ENCODE measurements around the gene ARHGEF1. TPM values are rescaled to one million over a fixed set of nuclear protein-coding genes. Genes with fewer than 3 reads are reported as not detected.

ARHGEF1 gene
- total RNA-seq, 2 donors from 2014 or later, result 43.8 to 104 TPM

DNA sequence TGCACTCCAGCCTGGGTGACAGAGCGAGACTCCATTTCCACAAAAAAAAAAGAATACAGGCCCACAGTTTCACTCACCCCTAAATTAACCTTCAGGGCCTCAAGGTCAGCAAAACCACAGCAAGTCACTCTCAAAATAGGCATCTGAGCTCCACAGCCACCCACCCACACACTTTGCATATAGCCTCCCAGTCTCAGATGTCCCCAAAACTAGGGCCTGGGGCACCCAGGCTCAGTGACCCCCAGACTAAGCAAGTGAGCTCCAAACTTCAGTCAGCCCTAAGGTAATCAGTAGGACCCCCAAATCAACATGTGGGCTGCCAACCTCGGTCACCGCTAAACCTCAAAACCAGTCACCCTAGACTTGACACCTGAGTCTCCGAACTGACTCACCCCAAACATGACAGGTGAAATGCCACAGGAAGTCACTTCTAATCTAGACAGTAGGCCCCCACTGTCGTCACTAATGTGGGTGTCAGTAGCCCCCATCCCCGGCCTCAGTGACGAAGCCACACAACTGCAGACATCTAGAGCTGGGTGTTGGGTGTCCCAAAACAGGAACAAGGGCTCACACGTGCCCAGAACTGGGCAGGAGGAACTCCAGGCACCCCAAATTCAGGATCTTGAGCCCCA lies 62.3 kb downstream of the ARHGEF1 start:
- H3K27ac ChIP-seq, result no peak overlapping the region
- 72 to 90% methylated on average over 3 to 8 of the region's 8 CpGs for WGBS, 2 donors
- intact Hi-C loops (cut with DNase I), result loop anchor here (5.0 kb wide), 1 partner anchor 73 kb away; no protein-coding TSS in a partner anchor

DNA sequence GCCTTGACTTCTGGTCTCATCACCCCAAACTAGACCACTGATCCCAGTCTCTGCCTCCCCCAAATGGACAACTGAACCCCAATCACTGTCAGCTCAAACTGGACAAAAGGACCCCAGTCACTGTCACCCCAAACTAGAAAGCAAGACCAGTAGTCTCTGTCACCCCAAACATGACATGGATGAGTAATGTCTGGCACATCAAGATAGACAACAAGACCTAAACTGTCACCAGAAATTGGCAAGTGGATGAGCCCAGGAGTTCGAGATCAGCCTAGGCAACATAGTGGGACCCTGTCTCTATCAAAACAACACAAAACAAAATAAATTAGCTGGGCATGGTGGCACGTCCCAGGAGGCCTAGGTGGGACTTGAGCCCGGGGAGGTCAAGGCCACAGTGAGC lies 64.1 kb downstream of the ARHGEF1 start:
- Histone ChIP-seq H3K9me3 (no peaks in the 10 kb centered on the region), H3K4me1 (no peaks in the 10 kb centered on the region), H3K27ac (no peak overlapping the region), H3K27me3 (no peaks in the 10 kb centered on the region), H3K4me3 (no peak overlapping the region), H3K36me3 (replicated peaks in 1 of 2; ENCODE audit: insufficient read depth in 1 of 2, low read depth in 2 of 2) (no peaks in the 10 kb centered on the region)
- DNase-seq, result no peak
- intact Hi-C loops (cut with DNase I), result loop anchor here (5.0 kb wide), 1 partner anchor 75 kb away; no protein-coding TSS in a partner anchor
- TF ChIP-seq, protein P1, sequence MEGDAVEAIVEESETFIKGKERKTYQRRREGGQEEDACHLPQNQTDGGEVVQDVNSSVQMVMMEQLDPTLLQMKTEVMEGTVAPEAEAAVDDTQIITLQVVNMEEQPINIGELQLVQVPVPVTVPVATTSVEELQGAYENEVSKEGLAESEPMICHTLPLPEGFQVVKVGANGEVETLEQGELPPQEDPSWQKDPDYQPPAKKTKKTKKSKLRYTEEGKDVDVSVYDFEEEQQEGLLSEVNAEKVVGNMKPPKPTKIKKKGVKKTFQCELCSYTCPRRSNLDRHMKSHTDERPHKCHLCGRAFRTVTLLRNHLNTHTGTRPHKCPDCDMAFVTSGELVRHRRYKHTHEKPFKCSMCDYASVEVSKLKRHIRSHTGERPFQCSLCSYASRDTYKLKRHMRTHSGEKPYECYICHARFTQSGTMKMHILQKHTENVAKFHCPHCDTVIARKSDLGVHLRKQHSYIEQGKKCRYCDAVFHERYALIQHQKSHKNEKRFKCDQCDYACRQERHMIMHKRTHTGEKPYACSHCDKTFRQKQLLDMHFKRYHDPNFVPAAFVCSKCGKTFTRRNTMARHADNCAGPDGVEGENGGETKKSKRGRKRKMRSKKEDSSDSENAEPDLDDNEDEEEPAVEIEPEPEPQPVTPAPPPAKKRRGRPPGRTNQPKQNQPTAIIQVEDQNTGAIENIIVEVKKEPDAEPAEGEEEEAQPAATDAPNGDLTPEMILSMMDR (IDR thresholded peaks at IDR 0.05), result no peak
- TF ChIP-seq POLR2A (IDR thresholded peaks at IDR 0.05), result no peak
- WGBS, 2 donors, result 80 to 86% methylated on average over 3 of the region's 3 CpGs
- ATAC-seq, result no peak

More for the DNA sequence above, 62.3 kb downstream of the ARHGEF1 start:
- Histone ChIP-seq H3K4me3 (no peak overlapping the region), H3K9me3 (no peaks in the 10 kb centered on the region), H3K4me1 (peaks cover 9% of the 10 kb centered on the region), H3K36me3 (replicated peaks in 1 of 2; ENCODE audit: insufficient read depth in 1 of 2, low read depth in 2 of 2) (no peaks in the 10 kb centered on the region), H3K27me3 (peaks cover 0 to 10% of the 10 kb centered on the region in 2 donors)
- TF ChIP-seq, protein P1 (IDR thresholded peaks at IDR 0.05), result no peak
- TF ChIP-seq POLR2A (IDR thresholded peaks at IDR 0.05), result no peak
- DNase-seq, result peak in 2 of 4 donors; percentile 27 to 53
- no peak for ATAC-seq

DNA sequence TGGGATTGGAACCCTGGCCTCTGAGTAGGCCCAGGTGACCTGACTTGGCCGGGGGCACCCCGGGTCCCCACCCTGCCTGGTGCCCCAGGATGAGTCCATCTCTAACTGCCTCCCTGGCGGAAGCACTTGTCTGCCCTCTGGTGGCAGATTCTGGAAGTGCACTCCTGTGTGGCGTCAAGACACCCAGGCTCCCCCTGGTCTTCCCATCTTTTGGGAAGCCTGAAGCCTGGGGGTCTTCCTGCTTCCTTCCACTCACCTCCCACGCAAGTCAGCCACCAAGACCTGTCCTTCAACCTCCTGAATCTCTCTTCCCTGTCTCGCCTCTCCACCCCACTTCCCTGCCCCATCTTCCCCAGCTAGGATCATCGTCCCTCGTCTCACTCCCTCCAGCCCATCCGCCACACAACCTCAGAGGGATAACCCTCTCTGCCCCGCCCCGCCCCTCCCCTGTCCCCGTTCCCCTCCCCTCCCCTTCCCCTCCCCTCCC lies 68.7 kb downstream of the ARHGEF1 start:
- WGBS, 2 donors, result 3 to 4% methylated on average over 11 of the region's 12 CpGs
- H3K27me3 ChIP-seq, result no peaks in the 10 kb centered on the region
- intact Hi-C loops (cut with DNase I), result no loop called here
- no peak overlapping the region for H3K27ac ChIP-seq
- DNase-seq (peak; percentile 70 to 83 (median 80)), ATAC-seq (peak; percentile 67)
- no peaks in the 10 kb centered on the region for H3K9me3 ChIP-seq
- TF ChIP-seq POLR2A (IDR thresholded peaks at IDR 0.05), result no peak
- TF ChIP-seq, protein P1 (IDR thresholded peaks at IDR 0.05), result peak; percentile 72 to 99 (median 92)
- H3K4me1 ChIP-seq, result no peaks in the 10 kb centered on the region
- H3K36me3 ChIP-seq (replicated peaks in 1 of 2; ENCODE audit: insufficient read depth in 1 of 2, low read depth in 2 of 2), result no peaks in the 10 kb centered on the region
- H3K4me3 ChIP-seq, result no peak overlapping the region

DNA sequence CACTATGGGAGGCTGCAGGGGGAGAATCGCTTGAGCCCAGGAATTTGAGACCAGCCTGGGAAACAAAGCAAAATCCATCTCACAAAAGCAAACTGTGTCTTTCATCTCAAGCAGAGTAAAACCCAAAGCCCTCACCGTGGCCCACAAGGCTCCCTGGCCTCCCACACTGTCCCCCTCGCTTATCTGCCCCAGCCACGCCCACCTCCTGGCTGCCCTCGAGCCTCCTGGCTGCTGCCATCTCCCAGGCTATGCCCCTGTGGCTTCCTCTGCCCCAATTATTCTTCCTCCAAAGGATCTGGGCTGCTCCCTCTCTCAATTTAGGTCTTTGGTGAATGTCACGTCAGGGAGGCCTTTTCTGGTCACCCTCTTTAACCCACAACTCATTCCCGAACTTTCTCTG lies 72.5 kb downstream of the ARHGEF1 start:
- TF ChIP-seq, protein P1 (IDR thresholded peaks at IDR 0.05), result no peak
- TF ChIP-seq POLR2A (IDR thresholded peaks at IDR 0.05), result no peak
- intact Hi-C loops (cut with DNase I), result loop anchor here (5.0 kb wide), 1 partner anchor 78 kb away; the partner anchor contains the start of gene CD79A
- Histone ChIP-seq H3K27ac (no peak overlapping the region), H3K4me1 (peaks cover 15% of the 10 kb centered on the region), H3K27me3 (no peaks in the 10 kb centered on the region), H3K4me3 (no peak overlapping the region), H3K36me3 (replicated peaks in 1 of 2; ENCODE audit: insufficient read depth in 1 of 2, low read depth in 2 of 2) (no peaks in the 10 kb centered on the region), H3K9me3 (no peaks in the 10 kb centered on the region)
- DNase-seq (no peak), ATAC-seq (no peak)
- WGBS, 2 donors, result 67 to 69% methylated on average over 7 of the region's 7 CpGs

Measured in body of pancreas (tissue), 4 donors.